K562 (cell line): ENCODE measurements around the gene GAL3ST3. TPM values are rescaled to one million over a fixed set of nuclear protein-coding genes. Genes with fewer than 3 reads are reported as not detected.

Source experiments
- DDX20 ChIP-seq: fragments of 450-650 bp; IDR thresholded peaks from 2 replicates; pipeline ENCODE4 v1.6.1; 2016; ENCODE audit warnings: missing genetic modification characterization, low read depth, mild to moderate bottlenecking, missing compliant biosample characterization, moderate library complexity
- ELF1 ChIP-seq: fragments of 200-800 bp; sonication (Bioruptor generic); IDR thresholded peaks from 2 replicates; pipeline ENCODE4 v1.6.1; 2016; ENCODE audit warnings: missing genetic modification characterization, missing compliant biosample characterization
- FIP1L1 ChIP-seq: fragments of 200-400 bp; formaldehyde crosslinking; IDR thresholded peaks from 2 replicates; pipeline ENCODE4 v1.6.1; 2018; ENCODE audit warnings: mild to moderate bottlenecking, low read depth, low read length; ENCODE audit not compliant: poor library complexity, severe bottlenecking
- FOXJ2 ChIP-seq: fragments of 200-800 bp; sonication (Bioruptor generic); IDR thresholded peaks from 2 replicates; pipeline ENCODE4 v1.6.1; 2016; ENCODE audit warnings: missing genetic modification characterization, missing compliant biosample characterization
- FUS ChIP-seq: fragments of 200-400 bp; formaldehyde crosslinking; optimal IDR thresholded peaks from 2 replicates; pipeline ENCODE3; 2017; ENCODE audit warnings: low read depth, low read length
- GATAD2B ChIP-seq: fragments of 450-650 bp; IDR thresholded peaks from 2 replicates; pipeline ENCODE4 v1.6.1; 2017; ENCODE audit warnings: mild to moderate bottlenecking, borderline replicate concordance
- JUNB ChIP-seq: fragments of 450-650 bp; formaldehyde crosslinking; conservative IDR thresholded peaks from 2 replicates; pipeline ENCODE4 v1.4.0; 2020; ENCODE audit warnings: mild to moderate bottlenecking
- MEF2D ChIP-seq: conservative IDR thresholded peaks from 2 replicates; pipeline ENCODE4 v1.6.1; 2016; ENCODE audit warnings: low read depth, missing genetic modification characterization, missing compliant biosample characterization
- SREBF2 ChIP-seq: sonication (generic); formaldehyde crosslinking; IDR thresholded peaks from 2 replicates; pipeline ENCODE4 v1.4.0; 2020; ENCODE audit warnings: mild to moderate bottlenecking, missing genetic modification reagents
- TAL1 ChIP-seq: fragments of 450-650 bp; IDR thresholded peaks from 2 replicates; pipeline ENCODE4 v1.6.1; 2016; ENCODE audit warnings: mild to moderate bottlenecking
- TEAD4 ChIP-seq, 2 experiments: sonication (generic) in 1 of 2; formaldehyde crosslinking in 1 of 2; IDR thresholded peaks; 2 replicates each; pipeline versions ENCODE4 v1.6.1 to v1.8.0; 2012 to 2022; ENCODE audit warnings: borderline replicate concordance in 1 of 2, inconsistent platforms in 1 of 2, low read length in 1 of 2, mild to moderate bottlenecking in 1 of 2, missing genetic modification reagents in 1 of 2
- ZNF212 ChIP-seq: fragments of 450-650 bp; formaldehyde crosslinking; IDR thresholded peaks from 2 replicates; pipeline ENCODE4 v1.4.0; 2020; ENCODE audit warnings: mild to moderate bottlenecking
- ZNF408 ChIP-seq: fragments of 250-450 bp; sonication (Bioruptor Pico); IDR thresholded peaks from 2 replicates; pipeline ENCODE4 v1.4.0; 2020; ENCODE audit warnings: low read depth, mild to moderate bottlenecking, moderate library complexity
- ZNF436 ChIP-seq: fragments of 250-450, 450-650 bp; sonication (Bioruptor Pico); formaldehyde crosslinking; IDR thresholded peaks from 2 replicates; pipeline ENCODE4 v1.7.0; 2020; ENCODE audit warnings: mild to moderate bottlenecking
- ZNF584 ChIP-seq: fragments of 200-800 bp; sonication (Bioruptor generic); IDR thresholded peaks from 2 replicates; pipeline ENCODE4 v1.6.1; 2016; ENCODE audit warnings: low read depth, mild to moderate bottlenecking, missing genetic modification characterization, missing compliant biosample characterization
- ZNF696 ChIP-seq: fragments of 250-450 bp; sonication (Bioruptor Pico); conservative IDR thresholded peaks from 2 replicates; pipeline ENCODE4 v1.4.0; 2020; ENCODE audit warnings: mild to moderate bottlenecking, moderate library complexity
- ZNF778 ChIP-seq: fragments of 450-650 bp; formaldehyde crosslinking; IDR thresholded peaks from 2 replicates; pipeline ENCODE4 v1.4.0; 2020; ENCODE audit warnings: mild to moderate bottlenecking, moderate library complexity
- polyA plus RNA-seq, 8 experiments: library from polyadenylated mRNA; depleted of rRNA in 4 of 8; stranded (reverse) in 5 of 8; unstranded in 3 of 8; fragments of >200 nt; fragmentation: Nextera tagmentation in 2 of 8; fragmentation: Illumina TruSeq in 1 of 8; extraction: Ambion mirVana in 2 of 8; extraction: Trizol in 1 of 8; gene quantifications; 2 replicates each; pipeline versions ENCODE4 v1.2.1 to v1.2.3, GENCODE V29; 2011 to 2014; ENCODE audit warnings: inconsistent platforms in 1 of 8, missing spikeins in 1 of 8
- total RNA-seq, 7 experiments: library from RNA; depleted of rRNA in 6 of 7; stranded (reverse); fragments of >200 nt in 6 of 7; fragmentation: Illumina TruSeq in 2 of 7; extraction: Trizol in 2 of 7; gene quantifications; 2 replicates each; pipeline versions ENCODE4 v1.2.1 to v1.2.3, GENCODE V29; 2011 to 2021; ENCODE audit warnings: low replicate concordance in 1 of 7
- TF ChIP-seq, protein P1 (sequence below): fragments of 450-650 bp; formaldehyde crosslinking; IDR thresholded peaks from 2 replicates; pipeline ENCODE4 v1.4.0; 2022; ENCODE audit warnings: mild to moderate bottlenecking, moderate library complexity
- TF ChIP-seq, protein P2 (sequence below): fragments of 250-450 bp; sonication (Bioruptor Pico); IDR thresholded peaks from 2 replicates; pipeline ENCODE4 v1.4.0; 2020; ENCODE audit warnings: mild to moderate bottlenecking, moderate library complexity
- TF ChIP-seq, protein P3 (sequence below): fragments of 450-650 bp; IDR thresholded peaks from 2 replicates; pipeline ENCODE4 v1.6.1; 2017; ENCODE audit warnings: mild to moderate bottlenecking, moderate library complexity
- TF ChIP-seq, protein P4 (sequence below): fragments of 200-800 bp; sonication (Bioruptor generic); IDR thresholded peaks from 2 replicates; pipeline ENCODE4 v1.6.1; 2017; ENCODE audit warnings: missing genetic modification characterization, missing compliant biosample characterization

Gene GAL3ST3
- total and polyA plus RNA-seq, 9 of the 15 experiments (the other 6 are each of a cell fraction or from before 2014, with no cell fraction given), result not detected

DNA sequence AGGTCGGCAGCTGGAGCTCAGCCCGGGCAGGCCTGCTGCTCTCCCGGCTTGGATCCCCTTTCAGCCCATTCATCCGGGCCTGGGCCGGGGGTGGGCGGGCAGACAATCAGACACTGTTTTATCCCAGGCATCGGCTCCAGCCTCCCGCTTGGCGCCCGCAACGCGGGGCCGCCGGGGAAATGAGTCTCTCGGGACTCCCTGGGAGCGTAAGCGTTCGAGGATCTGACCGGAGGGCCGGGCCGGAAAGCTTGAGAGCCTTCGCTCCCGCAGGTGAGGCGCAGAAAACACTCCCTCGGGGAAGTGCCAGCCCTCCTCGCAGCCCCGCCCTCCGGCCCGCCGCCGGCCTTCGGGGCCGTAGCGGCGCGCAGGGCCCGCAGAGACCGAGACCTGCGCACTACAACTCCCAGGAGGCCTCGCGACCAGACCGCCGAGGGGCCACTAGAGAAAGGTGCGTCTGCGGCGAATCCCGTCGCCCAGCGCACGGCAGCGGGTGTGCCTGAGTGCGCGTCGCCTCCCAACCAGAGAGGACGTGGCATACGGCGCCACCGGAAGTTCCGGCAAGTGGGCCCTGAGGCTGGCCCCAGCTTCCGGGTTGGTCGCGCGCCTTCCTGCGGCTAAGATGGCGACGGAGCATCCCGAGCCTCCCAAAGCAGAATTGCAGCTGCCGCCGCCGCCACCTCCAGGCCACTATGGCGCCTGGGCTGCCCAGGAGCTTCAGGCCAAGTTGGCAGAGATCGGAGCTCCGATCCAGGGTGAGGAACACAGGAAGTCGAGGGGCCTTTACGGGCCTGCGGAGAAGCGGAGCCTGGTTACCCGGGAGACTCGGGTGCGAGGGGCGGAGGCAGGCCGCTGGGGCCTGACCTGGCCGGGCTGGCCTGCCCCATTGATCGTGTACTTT, 3.1 kb upstream of the GAL3ST3 start, which contains the start of gene SF3B2 (continued):
- TF ChIP-seq ELF1 (tag) (peak; percentile 98), ZNF436 (CRISPR knock-in tag) (no peak), GATAD2B (no peak; the same call in 1 of the 2 replicates), DDX20 (tag) (no peak), TEAD4 (IDR thresholded peaks at IDR 0.05; ENCODE audit: low read length) (no peak; the same call in 1 of the 2 replicates), TEAD4 (CRISPR knock-in tag; IDR thresholded peaks at IDR 0.05; ENCODE audit: borderline replicate concordance) (no peak), ZNF212 (CRISPR knock-in tag) (no peak), TAL1 (no peak), JUNB (CRISPR knock-in tag) (no peak), ZNF584 (CRISPR knock-in tag) (no peak), SREBF2 (CRISPR knock-in tag) (no peak), FIP1L1 (peak; percentile 73), ZNF696 (CRISPR knock-in tag) (no peak), FOXJ2 (tag) (no peak), ZNF408 (CRISPR knock-in tag) (no peak), FUS (peak; percentile 63), ZNF778 (no peak), MEF2D (tag) (no peak)
- TF ChIP-seq, protein P1, sequence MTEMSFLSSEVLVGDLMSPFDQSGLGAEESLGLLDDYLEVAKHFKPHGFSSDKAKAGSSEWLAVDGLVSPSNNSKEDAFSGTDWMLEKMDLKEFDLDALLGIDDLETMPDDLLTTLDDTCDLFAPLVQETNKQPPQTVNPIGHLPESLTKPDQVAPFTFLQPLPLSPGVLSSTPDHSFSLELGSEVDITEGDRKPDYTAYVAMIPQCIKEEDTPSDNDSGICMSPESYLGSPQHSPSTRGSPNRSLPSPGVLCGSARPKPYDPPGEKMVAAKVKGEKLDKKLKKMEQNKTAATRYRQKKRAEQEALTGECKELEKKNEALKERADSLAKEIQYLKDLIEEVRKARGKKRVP (CRISPR knock-in tag), result no peak
- TF ChIP-seq, protein P2, sequence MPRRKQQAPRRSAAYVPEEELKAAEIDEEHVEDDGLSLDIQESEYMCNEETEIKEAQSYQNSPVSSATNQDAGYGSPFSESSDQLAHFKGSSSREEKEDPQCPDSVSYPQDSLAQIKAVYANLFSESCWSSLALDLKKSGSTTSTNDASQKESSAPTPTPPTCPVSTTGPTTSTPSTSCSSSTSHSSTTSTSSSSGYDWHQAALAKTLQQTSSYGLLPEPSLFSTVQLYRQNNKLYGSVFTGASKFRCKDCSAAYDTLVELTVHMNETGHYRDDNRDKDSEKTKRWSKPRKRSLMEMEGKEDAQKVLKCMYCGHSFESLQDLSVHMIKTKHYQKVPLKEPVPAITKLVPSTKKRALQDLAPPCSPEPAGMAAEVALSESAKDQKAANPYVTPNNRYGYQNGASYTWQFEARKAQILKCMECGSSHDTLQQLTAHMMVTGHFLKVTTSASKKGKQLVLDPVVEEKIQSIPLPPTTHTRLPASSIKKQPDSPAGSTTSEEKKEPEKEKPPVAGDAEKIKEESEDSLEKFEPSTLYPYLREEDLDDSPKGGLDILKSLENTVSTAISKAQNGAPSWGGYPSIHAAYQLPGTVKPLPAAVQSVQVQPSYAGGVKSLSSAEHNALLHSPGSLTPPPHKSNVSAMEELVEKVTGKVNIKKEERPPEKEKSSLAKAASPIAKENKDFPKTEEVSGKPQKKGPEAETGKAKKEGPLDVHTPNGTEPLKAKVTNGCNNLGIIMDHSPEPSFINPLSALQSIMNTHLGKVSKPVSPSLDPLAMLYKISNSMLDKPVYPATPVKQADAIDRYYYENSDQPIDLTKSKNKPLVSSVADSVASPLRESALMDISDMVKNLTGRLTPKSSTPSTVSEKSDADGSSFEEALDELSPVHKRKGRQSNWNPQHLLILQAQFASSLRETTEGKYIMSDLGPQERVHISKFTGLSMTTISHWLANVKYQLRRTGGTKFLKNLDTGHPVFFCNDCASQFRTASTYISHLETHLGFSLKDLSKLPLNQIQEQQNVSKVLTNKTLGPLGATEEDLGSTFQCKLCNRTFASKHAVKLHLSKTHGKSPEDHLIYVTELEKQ (CRISPR knock-in tag), result no peak
- TF ChIP-seq, protein P3, sequence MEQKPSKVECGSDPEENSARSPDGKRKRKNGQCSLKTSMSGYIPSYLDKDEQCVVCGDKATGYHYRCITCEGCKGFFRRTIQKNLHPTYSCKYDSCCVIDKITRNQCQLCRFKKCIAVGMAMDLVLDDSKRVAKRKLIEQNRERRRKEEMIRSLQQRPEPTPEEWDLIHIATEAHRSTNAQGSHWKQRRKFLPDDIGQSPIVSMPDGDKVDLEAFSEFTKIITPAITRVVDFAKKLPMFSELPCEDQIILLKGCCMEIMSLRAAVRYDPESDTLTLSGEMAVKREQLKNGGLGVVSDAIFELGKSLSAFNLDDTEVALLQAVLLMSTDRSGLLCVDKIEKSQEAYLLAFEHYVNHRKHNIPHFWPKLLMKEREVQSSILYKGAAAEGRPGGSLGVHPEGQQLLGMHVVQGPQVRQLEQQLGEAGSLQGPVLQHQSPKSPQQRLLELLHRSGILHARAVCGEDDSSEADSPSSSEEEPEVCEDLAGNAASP, result no peak
- TF ChIP-seq, protein P4, sequence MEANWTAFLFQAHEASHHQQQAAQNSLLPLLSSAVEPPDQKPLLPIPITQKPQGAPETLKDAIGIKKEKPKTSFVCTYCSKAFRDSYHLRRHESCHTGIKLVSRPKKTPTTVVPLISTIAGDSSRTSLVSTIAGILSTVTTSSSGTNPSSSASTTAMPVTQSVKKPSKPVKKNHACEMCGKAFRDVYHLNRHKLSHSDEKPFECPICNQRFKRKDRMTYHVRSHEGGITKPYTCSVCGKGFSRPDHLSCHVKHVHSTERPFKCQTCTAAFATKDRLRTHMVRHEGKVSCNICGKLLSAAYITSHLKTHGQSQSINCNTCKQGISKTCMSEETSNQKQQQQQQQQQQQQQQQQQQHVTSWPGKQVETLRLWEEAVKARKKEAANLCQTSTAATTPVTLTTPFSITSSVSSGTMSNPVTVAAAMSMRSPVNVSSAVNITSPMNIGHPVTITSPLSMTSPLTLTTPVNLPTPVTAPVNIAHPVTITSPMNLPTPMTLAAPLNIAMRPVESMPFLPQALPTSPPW (CRISPR knock-in tag), result peak; percentile 85
